ENCODE data around the gene CBX4. TPM values are rescaled to one million over a fixed set of nuclear protein-coding genes. Genes with fewer than 3 reads are reported as not detected.

CBX4 gene
- total and polyA plus RNA-seq, 3 donors from 2014 or later, result 11.5 to 35.9 (median 23.5) TPM

DNA sequence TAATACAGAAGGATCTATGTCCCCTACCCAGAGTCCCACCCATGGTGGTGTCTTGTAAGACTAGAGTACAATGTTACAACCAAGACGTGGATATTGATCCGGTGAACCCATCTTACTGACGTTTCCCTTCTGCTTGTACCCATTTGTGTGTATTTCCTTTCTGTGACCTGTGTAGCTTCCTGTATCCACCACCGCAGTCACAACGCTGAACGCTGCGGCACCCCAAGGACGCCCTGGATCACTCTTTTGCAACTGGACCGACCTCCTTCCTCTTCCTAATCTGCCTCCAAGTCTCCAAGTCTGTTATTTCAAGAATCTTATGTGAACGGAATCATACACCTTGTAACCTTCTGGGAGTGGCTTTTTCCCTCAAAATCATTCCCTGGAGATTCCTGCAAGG, 33.5 kb upstream of the CBX4 start:
- DNase-seq, result no peak
- Histone ChIP-seq H3K36me3 (ENCODE audit: low read depth, missing control alignments) (no peaks in the 10 kb centered on the region), H3K4me3 (no peak overlapping the region), H3K9me3 (no peaks in the 10 kb centered on the region), H3K4me1 (no peaks in the 10 kb centered on the region), H3K27me3 (no peaks in the 10 kb centered on the region), H3K27ac (no peak overlapping the region)
- TF ChIP-seq POLR2A (IDR thresholded peaks at IDR 0.05), result no peak
- TF ChIP-seq, protein P1, sequence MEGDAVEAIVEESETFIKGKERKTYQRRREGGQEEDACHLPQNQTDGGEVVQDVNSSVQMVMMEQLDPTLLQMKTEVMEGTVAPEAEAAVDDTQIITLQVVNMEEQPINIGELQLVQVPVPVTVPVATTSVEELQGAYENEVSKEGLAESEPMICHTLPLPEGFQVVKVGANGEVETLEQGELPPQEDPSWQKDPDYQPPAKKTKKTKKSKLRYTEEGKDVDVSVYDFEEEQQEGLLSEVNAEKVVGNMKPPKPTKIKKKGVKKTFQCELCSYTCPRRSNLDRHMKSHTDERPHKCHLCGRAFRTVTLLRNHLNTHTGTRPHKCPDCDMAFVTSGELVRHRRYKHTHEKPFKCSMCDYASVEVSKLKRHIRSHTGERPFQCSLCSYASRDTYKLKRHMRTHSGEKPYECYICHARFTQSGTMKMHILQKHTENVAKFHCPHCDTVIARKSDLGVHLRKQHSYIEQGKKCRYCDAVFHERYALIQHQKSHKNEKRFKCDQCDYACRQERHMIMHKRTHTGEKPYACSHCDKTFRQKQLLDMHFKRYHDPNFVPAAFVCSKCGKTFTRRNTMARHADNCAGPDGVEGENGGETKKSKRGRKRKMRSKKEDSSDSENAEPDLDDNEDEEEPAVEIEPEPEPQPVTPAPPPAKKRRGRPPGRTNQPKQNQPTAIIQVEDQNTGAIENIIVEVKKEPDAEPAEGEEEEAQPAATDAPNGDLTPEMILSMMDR (IDR thresholded peaks at IDR 0.05), result no peak
- 81 to 85% methylated on average over 10 of the region's 10 CpGs for WGBS, 2 donors
- intact Hi-C loops (cut with DNase I; ENCODE audit: low total_unique reads), result no loop called here

GRCh38 chr17:79871131-79871530, 31.9 kb upstream of the CBX4 start:
- Histone ChIP-seq H3K4me3 (no peak overlapping the region), H3K36me3 (ENCODE audit: low read depth, missing control alignments) (no peaks in the 10 kb centered on the region), H3K27me3 (no peaks in the 10 kb centered on the region), H3K4me1 (no peaks in the 10 kb centered on the region), H3K27ac (no peak overlapping the region), H3K9me3 (no peaks in the 10 kb centered on the region)
- intact Hi-C loops (cut with DNase I; ENCODE audit: low total_unique reads), result no loop called here
- WGBS, 2 donors, result 91 to 96% methylated on average over 12 to 18 of the region's 18 CpGs
- no peak for DNase-seq
- TF ChIP-seq, protein P1 (IDR thresholded peaks at IDR 0.05), result no peak
- TF ChIP-seq POLR2A (IDR thresholded peaks at IDR 0.05), result no peak

DNA sequence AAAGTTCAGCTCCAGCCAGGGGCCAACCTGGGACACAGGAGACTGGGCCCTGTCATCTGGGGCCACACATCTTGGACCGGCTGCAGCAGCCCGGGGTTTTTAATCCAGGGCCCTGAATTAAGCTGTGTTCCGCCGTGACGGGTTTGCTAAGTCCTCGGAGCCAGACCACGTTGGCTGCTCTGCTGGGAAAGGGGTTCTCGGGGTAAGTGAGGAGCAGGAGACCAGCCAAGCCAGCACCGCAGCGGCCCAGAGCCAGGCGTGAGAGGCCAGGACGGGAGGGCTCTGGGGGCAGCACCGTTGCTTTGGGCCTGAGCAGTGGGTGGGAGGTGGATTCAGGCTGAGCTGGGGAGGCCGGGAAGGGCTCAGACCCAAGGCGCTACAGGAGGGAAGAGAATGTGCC, 31.3 kb upstream of the CBX4 start:
- no peak for DNase-seq
- 93 to 96% methylated on average over 13 to 15 of the region's 15 CpGs for WGBS, 2 donors
- no peaks in the 10 kb centered on the region for H3K4me1 ChIP-seq
- no peak overlapping the region for H3K27ac ChIP-seq
- no peaks in the 10 kb centered on the region for H3K36me3 ChIP-seq (ENCODE audit: low read depth, missing control alignments)
- no peak overlapping the region for H3K4me3 ChIP-seq
- no peak for TF ChIP-seq POLR2A (IDR thresholded peaks at IDR 0.05)
- TF ChIP-seq, protein P1 (IDR thresholded peaks at IDR 0.05), result no peak
- no peaks in the 10 kb centered on the region for H3K27me3 ChIP-seq
- H3K9me3 ChIP-seq, result no peaks in the 10 kb centered on the region
- intact Hi-C loops (cut with DNase I; ENCODE audit: low total_unique reads), result no loop called here

- WGBS, 2 donors, result 91 to 93% methylated on average over 11 of the region's 11 CpGs
- Histone ChIP-seq H3K4me1 (no peaks in the 10 kb centered on the region), H3K9me3 (no peaks in the 10 kb centered on the region), H3K27ac (no peak overlapping the region), H3K27me3 (no peaks in the 10 kb centered on the region), H3K4me3 (no peak overlapping the region), H3K36me3 (ENCODE audit: low read depth, missing control alignments) (no peaks in the 10 kb centered on the region)
- DNase-seq, result no peak
- intact Hi-C loops (cut with DNase I; ENCODE audit: low total_unique reads), result no loop called here
- no peak for TF ChIP-seq POLR2A (IDR thresholded peaks at IDR 0.05)
- TF ChIP-seq, protein P1 (IDR thresholded peaks at IDR 0.05), result no peak
Observed at GRCh38 chr17:79866791-79867518, 27.7 kb upstream of the CBX4 start.
